ENCODE measurements around the gene GSE1.

GRCh38 chr16:85609539-85609938, 3.6 kb upstream of the GSE1 start:
- TF ChIP-seq, protein P1, sequence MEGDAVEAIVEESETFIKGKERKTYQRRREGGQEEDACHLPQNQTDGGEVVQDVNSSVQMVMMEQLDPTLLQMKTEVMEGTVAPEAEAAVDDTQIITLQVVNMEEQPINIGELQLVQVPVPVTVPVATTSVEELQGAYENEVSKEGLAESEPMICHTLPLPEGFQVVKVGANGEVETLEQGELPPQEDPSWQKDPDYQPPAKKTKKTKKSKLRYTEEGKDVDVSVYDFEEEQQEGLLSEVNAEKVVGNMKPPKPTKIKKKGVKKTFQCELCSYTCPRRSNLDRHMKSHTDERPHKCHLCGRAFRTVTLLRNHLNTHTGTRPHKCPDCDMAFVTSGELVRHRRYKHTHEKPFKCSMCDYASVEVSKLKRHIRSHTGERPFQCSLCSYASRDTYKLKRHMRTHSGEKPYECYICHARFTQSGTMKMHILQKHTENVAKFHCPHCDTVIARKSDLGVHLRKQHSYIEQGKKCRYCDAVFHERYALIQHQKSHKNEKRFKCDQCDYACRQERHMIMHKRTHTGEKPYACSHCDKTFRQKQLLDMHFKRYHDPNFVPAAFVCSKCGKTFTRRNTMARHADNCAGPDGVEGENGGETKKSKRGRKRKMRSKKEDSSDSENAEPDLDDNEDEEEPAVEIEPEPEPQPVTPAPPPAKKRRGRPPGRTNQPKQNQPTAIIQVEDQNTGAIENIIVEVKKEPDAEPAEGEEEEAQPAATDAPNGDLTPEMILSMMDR (IDR thresholded peaks at IDR 0.05) = no peak
- TF ChIP-seq POLR2A (IDR thresholded peaks at IDR 0.05) (no peak), POLR2AphosphoS5 (IDR thresholded peaks at IDR 0.05; ENCODE audit: insufficient read depth in 1 of 2, low read depth in 1 of 2) (no peak)
